GM20000 (cell line): Measurements from ENCODE around the gene SERTAD1.
"Not testable (repeated sequence)": the region's sequence is repeated elsewhere in the genome, so short reads cannot be mapped to it uniquely, and the experiment has no call there.

Experiments
- DNase-seq: peaks from one replicate; pipeline ENCODE4 v3.0.0; 2012; ENCODE audit warnings: low spot score
- TF ChIP-seq, protein P1 (sequence below): IDR thresholded peaks from 2 replicates; pipeline ENCODE4 v1.5.1; 2012; ENCODE audit warnings: mild to moderate bottlenecking, control low read depth; ENCODE audit errors: extremely low read depth, missing control alignments

SERTAD1 gene

DNA sequence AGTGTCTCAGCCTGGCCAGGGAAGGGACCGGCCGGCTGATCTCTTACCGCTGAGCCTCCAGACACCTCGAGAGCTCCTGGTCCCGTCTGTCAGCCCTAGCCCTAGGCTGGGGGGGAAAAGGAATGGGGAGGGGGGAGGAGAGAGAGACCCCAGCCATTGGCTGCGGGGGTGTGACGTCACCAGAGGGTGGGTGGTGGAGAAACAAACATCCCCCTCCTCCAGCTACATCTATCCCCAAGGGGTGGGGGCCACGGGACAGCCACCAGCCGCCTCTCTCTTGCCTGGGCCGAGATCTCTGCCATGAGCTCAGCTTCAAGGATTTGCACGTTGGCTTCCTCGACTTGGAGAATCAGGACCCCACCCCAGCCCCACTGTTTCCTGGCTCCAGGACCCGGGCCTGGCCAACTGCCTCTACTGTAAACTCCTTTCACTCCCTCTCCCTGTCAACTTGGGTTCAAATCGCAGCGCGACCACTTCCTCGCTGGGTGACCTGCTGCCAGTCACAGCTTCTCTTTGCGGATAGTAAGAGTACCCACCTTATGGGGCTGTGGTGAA lies 12.4 kb downstream of the SERTAD1 start, which contains the start of gene PRX:
Gene PRX, minus strand, starts transcription at position 88 of the 555 bp plus-strand sequence. CDS start 5,446 bp downstream, outside the sequence.
- TF ChIP-seq, protein P1, sequence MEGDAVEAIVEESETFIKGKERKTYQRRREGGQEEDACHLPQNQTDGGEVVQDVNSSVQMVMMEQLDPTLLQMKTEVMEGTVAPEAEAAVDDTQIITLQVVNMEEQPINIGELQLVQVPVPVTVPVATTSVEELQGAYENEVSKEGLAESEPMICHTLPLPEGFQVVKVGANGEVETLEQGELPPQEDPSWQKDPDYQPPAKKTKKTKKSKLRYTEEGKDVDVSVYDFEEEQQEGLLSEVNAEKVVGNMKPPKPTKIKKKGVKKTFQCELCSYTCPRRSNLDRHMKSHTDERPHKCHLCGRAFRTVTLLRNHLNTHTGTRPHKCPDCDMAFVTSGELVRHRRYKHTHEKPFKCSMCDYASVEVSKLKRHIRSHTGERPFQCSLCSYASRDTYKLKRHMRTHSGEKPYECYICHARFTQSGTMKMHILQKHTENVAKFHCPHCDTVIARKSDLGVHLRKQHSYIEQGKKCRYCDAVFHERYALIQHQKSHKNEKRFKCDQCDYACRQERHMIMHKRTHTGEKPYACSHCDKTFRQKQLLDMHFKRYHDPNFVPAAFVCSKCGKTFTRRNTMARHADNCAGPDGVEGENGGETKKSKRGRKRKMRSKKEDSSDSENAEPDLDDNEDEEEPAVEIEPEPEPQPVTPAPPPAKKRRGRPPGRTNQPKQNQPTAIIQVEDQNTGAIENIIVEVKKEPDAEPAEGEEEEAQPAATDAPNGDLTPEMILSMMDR = no peak
- no peak for DNase-seq

DNA sequence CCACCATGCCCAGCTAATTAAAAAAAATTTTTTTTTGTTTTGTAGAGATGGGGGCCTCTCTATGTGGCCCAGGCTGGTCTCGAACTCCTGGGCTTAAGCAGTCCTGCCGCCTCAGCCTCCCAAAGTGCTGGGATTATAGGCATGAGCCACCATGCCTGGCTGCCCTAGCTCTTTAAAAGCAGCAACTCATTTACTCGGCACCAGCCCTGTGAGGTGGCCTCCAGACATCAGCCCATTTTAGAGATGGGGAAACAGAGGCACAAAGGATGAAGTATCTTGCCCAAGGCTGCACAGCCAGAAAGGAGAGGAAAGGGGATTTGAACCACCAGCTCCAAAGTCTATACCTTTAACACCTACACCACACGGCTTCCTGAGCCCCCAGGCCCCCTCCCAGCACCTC lies 12.9 kb downstream of the SERTAD1 start:
- DNase-seq = no peak
- TF ChIP-seq, protein P1 = no peak

- TF ChIP-seq, protein P1 = no peak
- DNase-seq = no peak
These were observed 13.8 kb downstream of the SERTAD1 start for GRCh38 chr19:40411958-40412499.

DNA sequence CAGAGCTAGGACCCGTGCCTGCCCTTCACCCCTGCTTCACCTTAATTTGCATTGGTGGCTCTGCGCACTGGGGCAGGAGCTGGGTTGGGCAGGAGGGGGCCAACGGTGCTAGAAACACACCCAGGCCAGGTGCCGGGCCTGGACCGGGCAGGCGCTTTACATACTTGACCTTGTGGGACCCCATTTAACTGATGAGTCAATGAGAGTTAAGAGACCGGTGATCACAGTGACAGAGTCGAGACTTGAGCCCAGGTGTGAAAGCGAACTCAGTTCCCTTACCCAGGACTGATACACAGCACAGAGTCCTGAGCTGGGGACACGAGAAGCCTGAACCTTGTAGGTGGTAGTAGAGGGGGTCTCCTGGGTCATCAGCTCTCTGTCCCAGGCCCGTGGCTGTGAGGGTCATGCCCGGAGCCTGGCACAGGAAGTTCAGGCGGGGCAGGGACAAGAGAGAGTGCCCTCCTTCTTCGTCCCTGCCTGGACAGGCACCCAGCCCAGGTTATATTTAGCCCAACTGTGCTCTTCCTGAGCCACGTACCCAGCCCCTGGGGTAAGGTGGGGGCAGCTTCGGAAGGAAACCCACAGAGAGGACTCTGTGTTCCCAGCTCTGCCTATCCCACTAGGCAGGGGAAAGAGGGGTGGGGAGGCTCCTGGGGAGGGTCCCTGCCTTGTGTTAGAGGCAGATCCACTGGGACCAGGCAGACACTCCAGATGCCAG lies 14.5 kb downstream of the SERTAD1 start:
- TF ChIP-seq, protein P1 = no peak
- DNase-seq = no peak

DNA sequence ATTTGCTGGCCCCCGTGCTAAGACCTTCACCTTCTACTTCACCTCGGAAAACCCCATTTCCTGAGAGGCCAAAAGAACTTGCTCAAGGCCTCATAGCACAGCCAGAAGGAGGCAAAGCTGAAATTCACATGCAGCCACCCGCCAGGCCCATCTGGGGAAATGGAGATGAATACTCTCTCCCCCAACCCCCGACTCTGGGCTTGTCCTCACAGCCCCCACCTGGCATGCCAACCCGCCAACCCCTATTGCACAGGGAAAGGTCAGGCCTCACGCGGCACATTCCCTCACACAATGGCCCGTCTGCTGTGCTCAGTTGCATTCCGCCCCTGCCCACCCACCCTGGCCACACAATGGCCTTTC lies 15.8 kb downstream of the SERTAD1 start:
- no peak for DNase-seq
- TF ChIP-seq, protein P1 = no peak

DNA sequence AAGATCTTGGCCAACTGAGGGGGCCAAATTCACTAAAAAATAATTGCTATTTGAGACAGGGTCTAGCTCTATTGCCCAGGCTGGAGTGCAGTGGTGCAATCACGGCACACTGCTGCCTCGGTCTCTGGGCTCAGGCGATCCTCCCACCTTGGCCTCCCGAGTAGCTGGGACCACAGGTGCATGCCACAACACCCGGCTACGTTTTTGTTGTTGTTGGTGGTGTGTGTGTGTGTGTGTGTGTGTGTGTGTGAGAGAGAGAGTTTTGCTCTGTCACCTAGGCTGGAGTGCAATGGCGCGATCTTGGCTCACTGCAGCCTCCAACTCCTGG lies 17.2 kb downstream of the SERTAD1 start:
- not testable (repeated sequence) for DNase-seq

DNA sequence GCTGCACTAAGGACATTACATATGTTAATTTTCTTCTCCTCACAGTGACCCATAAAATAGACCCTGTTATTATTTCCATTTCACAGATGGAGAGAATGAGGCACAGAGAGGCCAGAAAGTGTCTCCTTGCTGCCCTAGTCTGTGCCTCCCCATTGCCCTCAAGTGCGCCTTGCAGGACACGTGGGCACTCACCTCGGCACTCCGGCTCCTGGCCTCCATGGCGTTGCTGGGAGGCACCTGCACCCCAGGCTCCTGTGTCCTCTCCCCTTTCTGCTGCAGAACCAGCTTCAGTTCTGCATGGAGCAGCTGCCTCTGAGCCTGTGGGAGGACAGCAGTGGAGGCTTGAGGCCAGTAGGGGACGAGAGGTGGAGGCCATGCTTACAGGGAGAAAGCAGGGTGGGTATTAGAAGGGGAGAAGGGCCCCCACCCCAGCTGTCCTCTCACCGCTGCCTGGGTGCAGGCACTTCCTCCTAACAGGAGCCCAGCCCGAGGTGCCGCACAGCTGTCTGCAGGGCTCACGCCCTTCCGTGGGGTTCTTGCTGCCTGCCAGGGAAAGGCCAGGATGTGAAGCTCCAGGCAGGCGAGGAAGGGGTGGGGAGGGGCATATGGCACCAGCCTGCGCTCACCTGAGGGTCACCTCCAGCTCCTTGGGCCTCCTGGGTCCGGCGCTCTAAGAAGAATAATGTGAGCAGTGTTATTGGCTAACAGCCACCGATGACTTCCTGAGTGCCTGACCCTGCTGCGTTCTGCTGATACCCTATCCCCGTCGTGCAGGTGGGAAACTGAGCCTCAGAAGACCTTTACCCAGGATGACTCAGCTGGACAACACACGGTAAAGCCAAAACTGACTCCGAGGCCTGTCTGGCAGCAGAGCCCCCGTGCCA lies 17.8 kb downstream of the SERTAD1 start:
- TF ChIP-seq, protein P1 = no peak
- DNase-seq = no peak
